HepG2 (cell line): ENCODE measurements around the gene PLCB1. TPM values are rescaled to one million over a fixed set of nuclear protein-coding genes. Genes with fewer than 3 reads are reported as not detected.

Experiments
- AKNA ChIP-seq: sonication (generic); formaldehyde crosslinking; IDR thresholded peaks from 2 replicates; pipeline ENCODE4 v1.4.0; 2020; ENCODE audit warnings: missing genetic modification reagents, borderline replicate concordance
- ARNT ChIP-seq: fragments of 450-650 bp; IDR thresholded peaks from 2 replicates; pipeline ENCODE4 v1.6.1; 2017
- ATM ChIP-seq: fragments of 450-650 bp; IDR thresholded peaks from 2 replicates; pipeline ENCODE4 v1.7.1; 2017; ENCODE audit warnings: mild to moderate bottlenecking, borderline replicate concordance
- CSRNP2 ChIP-seq: sonication (generic); formaldehyde crosslinking; conservative IDR thresholded peaks from 2 replicates; pipeline ENCODE4 v1.8.0; 2022; ENCODE audit warnings: low read depth, missing genetic modification reagents
- ETV6 ChIP-seq: sonication (generic); formaldehyde crosslinking; conservative IDR thresholded peaks from 2 replicates; pipeline ENCODE4 v1.4.0; 2020; ENCODE audit warnings: missing genetic modification reagents
- GABPA ChIP-seq, 2 experiments: IDR thresholded peaks; 2 replicates each; pipeline ENCODE4 v1.6.1; 2011 to 2016; ENCODE audit warnings: low read depth in 2 of 2, low read length in 1 of 2, missing biosample characterization in 1 of 2, missing genetic modification characterization in 1 of 2
- GTF3A ChIP-seq: sonication (generic); formaldehyde crosslinking; conservative IDR thresholded peaks from 2 replicates; pipeline ENCODE4 v1.4.0; 2020; ENCODE audit warnings: mild to moderate bottlenecking, missing genetic modification reagents
- HNRNPL ChIP-seq: fragments of 200-400 bp; formaldehyde crosslinking; IDR thresholded peaks from 2 replicates; pipeline ENCODE4 v1.6.1; 2017; ENCODE audit warnings: mild to moderate bottlenecking, low read depth, low read length
- LBX2 ChIP-seq: sonication (generic); formaldehyde crosslinking; IDR thresholded peaks from 2 replicates; pipeline ENCODE4 v1.5.0; 2020; ENCODE audit warnings: missing genetic modification reagents, mild to moderate bottlenecking, borderline replicate concordance
- MEF2D ChIP-seq: sonication (generic); formaldehyde crosslinking; IDR thresholded peaks from 2 replicates; pipeline ENCODE4 v1.5.1; 2020; ENCODE audit warnings: mild to moderate bottlenecking, missing genetic modification reagents
- MYC ChIP-seq: sonication (generic); formaldehyde crosslinking; IDR thresholded peaks from 2 replicates; pipeline ENCODE4 v1.9.0; 2021; ENCODE audit warnings: missing genetic modification reagents, borderline replicate concordance
- PAX8 ChIP-seq: sonication (generic); formaldehyde crosslinking; IDR thresholded peaks from 2 replicates; pipeline ENCODE4 v1.8.0; 2022; ENCODE audit warnings: mild to moderate bottlenecking, missing genetic modification reagents, borderline replicate concordance
- PITX1 ChIP-seq: sonication (generic); formaldehyde crosslinking; IDR thresholded peaks from 2 replicates; pipeline ENCODE4 v1.5.1; 2020; ENCODE audit warnings: mild to moderate bottlenecking, missing genetic modification reagents
- ZBTB21 ChIP-seq: sonication (generic); formaldehyde crosslinking; IDR thresholded peaks from 2 replicates; pipeline ENCODE4 v1.4.0; 2020; ENCODE audit warnings: missing genetic modification reagents
- ZFP90 ChIP-seq: sonication (generic); formaldehyde crosslinking; IDR thresholded peaks from 2 replicates; pipeline ENCODE4 v1.8.0; 2022; ENCODE audit warnings: missing genetic modification reagents, mild to moderate bottlenecking, inconsistent platforms, borderline replicate concordance
- ZMYM3 ChIP-seq: sonication (generic); formaldehyde crosslinking; IDR thresholded peaks from 2 replicates; pipeline ENCODE4 v1.5.1; 2020; ENCODE audit warnings: mild to moderate bottlenecking, missing genetic modification reagents
- ZNF263 ChIP-seq: sonication (generic); formaldehyde crosslinking; IDR thresholded peaks from 2 replicates; pipeline ENCODE4 v1.4.0; 2020; ENCODE audit warnings: missing genetic modification reagents
- ZNF326 ChIP-seq: sonication (generic); formaldehyde crosslinking; IDR thresholded peaks from 2 replicates; pipeline ENCODE4 v1.4.0; 2020; ENCODE audit warnings: missing genetic modification reagents, borderline replicate concordance
- ZNF329 ChIP-seq: sonication (generic); formaldehyde crosslinking; IDR thresholded peaks from 2 replicates; pipeline ENCODE4 v1.9.0; 2021; ENCODE audit warnings: low read depth, mild to moderate bottlenecking, missing genetic modification reagents
- ZNF432 ChIP-seq: sonication (generic); formaldehyde crosslinking; IDR thresholded peaks from 2 replicates; pipeline ENCODE4 v1.5.0; 2020; ENCODE audit warnings: missing genetic modification reagents, mild to moderate bottlenecking, borderline replicate concordance
- ZNF556 ChIP-seq: sonication (generic); formaldehyde crosslinking; IDR thresholded peaks from 2 replicates; pipeline ENCODE4 v1.4.0; 2020; ENCODE audit warnings: mild to moderate bottlenecking, missing genetic modification reagents, borderline replicate concordance
- ZNF746 ChIP-seq: sonication (generic); formaldehyde crosslinking; IDR thresholded peaks from 2 replicates; pipeline ENCODE4 v1.8.0; 2022; ENCODE audit warnings: mild to moderate bottlenecking, missing genetic modification reagents
- ZNF879 ChIP-seq: sonication (generic); formaldehyde crosslinking; IDR thresholded peaks from 2 replicates; pipeline ENCODE4 v1.8.1; 2023; ENCODE audit warnings: missing genetic modification reagents
- polyA plus RNA-seq, 8 experiments: library from polyadenylated mRNA; depleted of rRNA in 3 of 8; stranded (reverse) in 7 of 8; unstranded in 1 of 8; fragments of >200 nt; fragmentation: Illumina TruSeq in 4 of 8; extraction: Trizol in 4 of 8; gene quantifications; 2 replicates each; pipeline versions ENCODE4 v1.2.1 to v1.2.3, GENCODE V29; 2011 to 2016; ENCODE audit warnings: low read depth in 4 of 8, missing spikeins in 1 of 8, mixed read lengths in 1 of 8; ENCODE audit not compliant: insufficient read depth in 1 of 8
- total RNA-seq, 5 experiments: library from RNA; depleted of rRNA; stranded (reverse); fragments of >200 nt; fragmentation: Illumina TruSeq; extraction: Trizol; gene quantifications; 2 replicates each; pipeline ENCODE4 v1.2.3, GENCODE V29; 2016; ENCODE audit warnings: low read depth in 1 of 5

Gene PLCB1
- total and polyA plus RNA-seq, 2 of the 13 experiments (the other 11 are each of a cell fraction or from before 2014, with no cell fraction given), result 42.4 to 55.9 TPM

- TF ChIP-seq ATM (no peak), ZNF329 (peak; percentile 28; the same call in 1 of the 2 replicates), ZBTB21 (CRISPR knock-in tag) (peak; percentile 81), LBX2 (CRISPR knock-in tag) (no peak), CSRNP2 (CRISPR knock-in tag) (no peak), HNRNPL (no peak), GABPA (IDR thresholded peaks at IDR 0.05; ENCODE audit: low read depth, low read length) (no peak), GABPA (CRISPR knock-in tag; IDR thresholded peaks at IDR 0.05; ENCODE audit: low read depth) (peak; percentile 80), PAX8 (no peak), PITX1 (CRISPR knock-in tag) (peak; percentile 97), ETV6 (CRISPR knock-in tag) (peak; percentile 80), ZNF879 (CRISPR knock-in tag) (peak; percentile 73; the same call in 1 of the 2 replicates), MYC (CRISPR knock-in tag) (peak; percentile 65; the same call in 1 of the 2 replicates), ZFP90 (CRISPR knock-in tag) (peak; percentile 56; the same call in 1 of the 2 replicates), ARNT (no peak), ZNF326 (CRISPR knock-in tag) (no peak), MEF2D (CRISPR knock-in tag) (peak; percentile 98), ZNF432 (CRISPR knock-in tag) (no peak), ZNF556 (CRISPR knock-in tag) (peak; percentile 98; the same call in 1 of the 2 replicates), GTF3A (no peak), ZMYM3 (peak; percentile 88; the same call in 1 of the 2 replicates), ZNF746 (CRISPR knock-in tag) (peak; percentile 95), ZNF263 (no peak; the same call in 1 of the 2 replicates), AKNA (CRISPR knock-in tag) (no peak)
These were observed 12.5 kb downstream of the PLCB1 start (continued) for GRCh38 chr20:8144282-8145245.
